Spinal cord (tissue), 10 donors: ENCODE measurements around the gene ME3. TPM values are rescaled to one million over a fixed set of nuclear protein-coding genes. Genes with fewer than 3 reads are reported as not detected.
"Not testable (repeated sequence)": the region's sequence is repeated elsewhere in the genome, so short reads cannot be mapped to it uniquely, and the experiment has no call there.

Experiments
- DNase-seq, 6 donors: peaks; one replicate each; pipeline versions ENCODE4 v3.0.0 to v3.0.0-alpha.2; 2013 to 2015; ENCODE audit warnings: low spot score in 6 of 6, low read depth in 4 of 6
- H3K27ac ChIP-seq: one replicate; pipeline ENCODE4 v1.5.1; 2013; ENCODE audit warnings: low read depth, low read length, control low read depth
- H3K27me3 ChIP-seq: one replicate; pipeline ENCODE4 v1.6.1; 2013; ENCODE audit warnings: low read length; ENCODE audit not compliant: control insufficient read depth, insufficient read depth
- H3K36me3 ChIP-seq: one replicate; pipeline ENCODE4 v1.6.1; 2013; ENCODE audit warnings: low read length; ENCODE audit not compliant: control insufficient read depth, insufficient read depth
- H3K4me1 ChIP-seq: one replicate; pipeline ENCODE4 v1.6.1; 2013; ENCODE audit warnings: low read length; ENCODE audit not compliant: control insufficient read depth, insufficient read depth
- H3K4me3 ChIP-seq: one replicate; pipeline ENCODE4 v1.5.1; 2013; ENCODE audit warnings: low read depth, low read length, control low read depth
- H3K9me3 ChIP-seq: one replicate; pipeline ENCODE4 v1.6.1; 2013; ENCODE audit warnings: low read length; ENCODE audit not compliant: control insufficient read depth, insufficient read depth
- WGBS: methylation state at CpG from one replicate; pipeline ENCODE4 v1.1.5; 2013; ENCODE audit warnings: missing lambda C conversion rate; ENCODE audit not compliant: insufficient coverage; 5-methylcytosine and 5-hydroxymethylcytosine counted together
- polyA plus RNA-seq, 2 donors: library from polyadenylated mRNA; unstranded; fragments of 120-200 nt; gene quantifications; one replicate each; pipeline ENCODE4 v1.2.1, GENCODE V29; 2013; ENCODE audit not compliant: insufficient read length in 2 of 2
- total RNA-seq, 2 donors: library from RNA; depleted of rRNA in 1 of 2; stranded (reverse); fragments of 120-200 nt in 1 of 2; fragments of >200 nt in 1 of 2; gene quantifications; one replicate each; pipeline versions ENCODE4 v1.2.3 to v1.2.4, GENCODE V29; 2013 to 2014
- donor health status: healthy.

The ME3 gene
- total and polyA plus RNA-seq, 4 donors: 39.0 to 45.4 (median 44.6) TPM

DNA sequence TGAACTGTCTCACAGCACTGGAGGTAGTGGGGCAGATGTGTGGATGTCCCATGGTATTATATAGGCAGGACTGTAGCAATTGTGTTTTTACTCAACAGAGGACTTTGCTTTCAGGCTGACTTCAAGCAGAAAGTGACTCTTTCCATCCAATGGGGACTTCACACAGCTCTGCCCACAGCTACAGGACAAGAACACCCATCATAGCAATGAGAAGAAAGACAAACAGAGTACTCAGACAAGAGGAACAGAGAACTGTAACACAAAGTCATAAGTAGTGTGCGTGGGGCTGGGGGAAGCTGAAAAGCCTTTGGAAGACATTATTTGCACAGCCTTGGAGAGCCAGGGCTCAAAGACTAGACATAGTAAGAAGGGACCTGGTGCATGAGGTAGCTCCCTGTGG lies 227.4 kb downstream of the ME3 start:
- H3K4me1 ChIP-seq: no peaks in the 10 kb centered on the region
- no peaks in the 10 kb centered on the region for H3K27me3 ChIP-seq
- H3K36me3 ChIP-seq: peaks cover 29% of the 10 kb centered on the region
- 80% methylated on average over 1 of the region's 1 CpG for WGBS
- H3K27ac ChIP-seq: no peak overlapping the region
- H3K9me3 ChIP-seq: no peaks in the 10 kb centered on the region
- no peak overlapping the region for H3K4me3 ChIP-seq
- DNase-seq: no peak

DNA sequence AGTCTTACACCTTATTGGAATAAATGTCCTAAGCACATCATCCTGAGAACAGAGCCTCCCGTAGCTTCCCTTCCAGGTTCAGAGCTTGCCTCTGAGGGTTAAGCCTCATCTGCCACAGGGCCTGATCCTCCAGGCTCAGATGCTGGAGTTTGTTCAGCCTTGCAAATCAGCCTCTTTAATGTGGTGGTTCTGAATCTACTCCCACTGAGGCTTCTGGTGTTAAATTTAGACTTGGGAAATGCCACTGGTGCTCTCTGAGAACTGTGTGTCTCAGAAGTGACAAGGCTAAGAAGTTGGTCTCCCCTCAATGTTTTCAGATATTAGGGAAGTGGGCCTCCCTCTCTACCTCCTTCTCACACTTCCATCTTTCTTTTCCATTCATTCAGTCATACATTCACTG lies 229.0 kb downstream of the ME3 start:
- Histone ChIP-seq H3K4me1 (no peaks in the 10 kb centered on the region), H3K27me3 (no peaks in the 10 kb centered on the region), H3K36me3 (peaks cover 29% of the 10 kb centered on the region), H3K9me3 (no peaks in the 10 kb centered on the region), H3K4me3 (no peak overlapping the region), H3K27ac (peak overlapping the region; percentile 18)
- no peak for DNase-seq
- no CpG with 5 or more reads among the region's 1 CpG for WGBS

DNA sequence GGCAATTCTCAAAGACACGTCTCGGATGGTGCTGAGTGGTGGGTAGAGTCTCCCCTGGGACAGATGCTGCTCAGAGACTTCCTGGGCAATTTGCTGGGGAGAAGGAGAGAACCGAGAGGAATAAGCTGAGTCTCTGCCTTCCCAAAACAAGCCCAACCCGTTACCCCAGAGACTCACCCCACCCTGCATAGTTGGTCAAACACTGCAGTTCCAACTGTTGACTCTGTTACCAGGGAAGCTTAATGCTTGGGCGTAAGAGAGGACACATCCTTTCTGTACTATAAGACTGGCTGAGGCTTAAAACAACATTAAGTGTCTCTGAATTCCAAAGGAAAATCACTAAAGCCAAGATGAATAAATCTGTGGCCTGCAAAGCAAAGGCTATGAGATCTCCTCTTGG lies 229.6 kb downstream of the ME3 start:
- H3K27ac ChIP-seq: peak overlapping the region; percentile 18
- 92% methylated on average over 4 of the region's 5 CpGs for WGBS

DNA sequence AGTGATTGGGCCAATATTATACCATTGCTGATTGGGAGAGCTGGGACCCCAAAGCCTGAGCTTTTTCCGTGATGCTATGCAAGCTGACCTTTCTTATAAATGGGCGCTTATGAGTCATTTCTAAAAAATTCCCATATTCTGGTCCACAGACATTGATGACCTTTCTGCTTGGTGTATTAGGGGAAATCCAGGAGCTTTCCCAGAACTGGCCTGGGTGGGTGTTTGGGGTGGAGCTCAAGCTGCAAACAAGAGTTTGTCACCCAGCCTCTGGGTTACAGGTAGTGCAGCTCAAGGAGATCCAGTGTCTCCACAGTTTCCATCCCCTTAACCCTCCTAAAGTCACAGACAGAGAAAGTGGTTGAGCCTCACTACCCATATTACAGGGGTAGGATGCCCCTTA lies 230.0 kb downstream of the ME3 start:
- WGBS: no CpG with 5 or more reads among the region's 2 CpGs
- peak overlapping the region; percentile 18 for H3K27ac ChIP-seq

More for the DNA sequence above, 229.6 kb downstream of the ME3 start:
- H3K4me1 ChIP-seq: no peaks in the 10 kb centered on the region
- peak in 1 of 6 donors; percentile 27 for DNase-seq
- H3K36me3 ChIP-seq: peaks cover 26% of the 10 kb centered on the region
- no peaks in the 10 kb centered on the region for H3K27me3 ChIP-seq
- H3K4me3 ChIP-seq: no peak overlapping the region
- H3K9me3 ChIP-seq: no peaks in the 10 kb centered on the region

DNA sequence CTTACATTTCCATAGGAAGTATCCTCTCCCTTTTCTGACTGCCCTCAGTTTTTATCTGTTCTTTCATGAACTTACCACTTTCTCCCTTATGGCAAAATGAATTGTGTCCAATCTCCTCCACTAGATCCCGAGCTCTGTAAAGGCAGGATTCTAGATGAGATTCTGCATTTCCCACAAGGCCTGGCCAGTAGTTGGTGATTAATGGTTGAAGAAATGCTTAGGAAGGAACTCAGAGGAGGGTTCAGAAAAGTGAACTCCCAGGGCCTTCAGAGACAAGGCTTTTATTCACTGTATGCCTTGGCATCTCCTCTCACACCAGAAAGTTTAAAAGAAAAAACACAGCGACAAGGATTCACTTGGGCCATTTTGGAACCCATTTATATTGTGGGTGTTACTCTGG lies 231.6 kb downstream of the ME3 start:
- Histone ChIP-seq H3K27ac (no peak overlapping the region), H3K4me1 (no peaks in the 10 kb centered on the region), H3K9me3 (no peaks in the 10 kb centered on the region), H3K36me3 (peaks cover 19% of the 10 kb centered on the region), H3K4me3 (no peak overlapping the region), H3K27me3 (no peaks in the 10 kb centered on the region)
- no peak for DNase-seq
- no CpG with 5 or more reads among the region's 2 CpGs for WGBS

More for the DNA sequence above, 230.0 kb downstream of the ME3 start:
- Histone ChIP-seq H3K36me3 (peaks cover 26% of the 10 kb centered on the region), H3K4me1 (no peaks in the 10 kb centered on the region), H3K27me3 (no peaks in the 10 kb centered on the region), H3K4me3 (no peak overlapping the region), H3K9me3 (no peaks in the 10 kb centered on the region)
- no peak for DNase-seq

DNA sequence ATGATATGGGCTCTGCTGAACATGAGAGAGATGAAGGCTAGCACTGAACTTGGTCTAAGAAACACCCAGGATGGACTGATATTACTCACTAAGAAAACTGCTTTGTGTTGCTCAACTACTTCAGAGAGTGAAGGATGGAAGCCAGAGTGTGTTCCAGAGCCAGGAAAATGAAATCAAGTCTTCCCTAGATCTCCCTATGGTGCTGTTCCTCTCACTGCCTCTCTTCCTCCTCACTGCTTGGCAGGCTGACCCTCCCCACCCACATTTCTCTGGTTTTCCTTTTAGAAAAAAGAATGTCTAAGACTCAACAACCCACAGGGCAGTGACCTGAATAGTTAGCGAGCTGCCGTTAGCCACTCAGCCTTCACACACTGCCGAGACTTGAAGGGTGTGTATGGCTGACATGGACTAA lies 232.1 kb downstream of the ME3 start:
- H3K36me3 ChIP-seq: peaks cover 19% of the 10 kb centered on the region
- WGBS: 61% methylated on average over 3 of the region's 3 CpGs
- no peaks in the 10 kb centered on the region for H3K27me3 ChIP-seq
- H3K9me3 ChIP-seq: no peaks in the 10 kb centered on the region
- no peak overlapping the region for H3K4me3 ChIP-seq
- DNase-seq: peak in 1 of 6 donors; percentile 8
- H3K4me1 ChIP-seq: no peaks in the 10 kb centered on the region
- H3K27ac ChIP-seq: no peak overlapping the region

DNA sequence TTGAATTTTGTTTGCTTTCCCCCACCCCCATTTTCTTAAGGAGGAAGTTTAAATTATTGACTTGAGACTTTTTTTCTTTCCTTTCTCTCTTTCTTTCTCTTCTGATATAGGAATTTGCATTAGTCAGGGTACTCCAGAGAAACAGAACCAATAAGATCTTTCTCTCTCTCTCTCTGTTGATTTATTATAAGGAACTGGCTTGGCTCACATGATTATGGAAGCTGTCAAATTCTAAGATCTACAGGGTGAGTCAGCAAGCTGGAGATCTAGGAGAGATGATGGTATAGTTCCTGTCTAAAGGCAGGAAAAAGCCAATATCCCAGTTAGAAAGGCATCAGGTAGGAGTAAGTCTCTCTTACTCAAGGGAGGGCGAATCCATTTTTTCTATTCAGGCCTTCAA lies 233.7 kb downstream of the ME3 start:
- no peak overlapping the region for H3K27ac ChIP-seq
- H3K4me1 ChIP-seq: no peaks in the 10 kb centered on the region
- no peaks in the 10 kb centered on the region for H3K9me3 ChIP-seq
- no peaks in the 10 kb centered on the region for H3K27me3 ChIP-seq
- H3K4me3 ChIP-seq: no peak overlapping the region
- H3K36me3 ChIP-seq: peaks cover 15% of the 10 kb centered on the region
- WGBS: no CpG with 5 or more reads among the region's 1 CpG
- DNase-seq: no peak

DNA sequence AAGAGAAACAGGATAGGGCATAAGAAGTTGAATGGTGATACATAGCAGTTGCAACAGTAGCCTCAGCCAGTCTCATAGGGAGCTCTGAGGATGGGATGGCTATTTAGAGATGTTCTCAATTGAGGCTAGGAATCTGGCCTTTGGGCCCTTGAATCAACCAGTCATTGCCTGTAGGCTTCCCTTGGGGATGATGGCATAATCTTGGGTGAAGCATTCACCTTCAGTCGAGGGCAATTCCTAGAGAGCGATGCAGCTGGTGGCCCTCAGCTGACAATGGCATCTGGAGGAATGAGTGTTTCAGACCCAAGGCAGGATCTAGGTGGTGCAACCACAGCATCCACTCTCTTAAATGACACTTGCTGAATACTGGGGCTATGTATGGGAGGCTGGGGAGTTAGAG lies 236.7 kb downstream of the ME3 start:
- no peaks in the 10 kb centered on the region for H3K9me3 ChIP-seq
- peaks cover 18% of the 10 kb centered on the region for H3K36me3 ChIP-seq
- no peak for DNase-seq
- no peaks in the 10 kb centered on the region for H3K4me1 ChIP-seq
- no peaks in the 10 kb centered on the region for H3K27me3 ChIP-seq
- no peak overlapping the region for H3K27ac ChIP-seq
- WGBS: 100% methylated on average over 1 of the region's 2 CpGs
- no peak overlapping the region for H3K4me3 ChIP-seq

DNA sequence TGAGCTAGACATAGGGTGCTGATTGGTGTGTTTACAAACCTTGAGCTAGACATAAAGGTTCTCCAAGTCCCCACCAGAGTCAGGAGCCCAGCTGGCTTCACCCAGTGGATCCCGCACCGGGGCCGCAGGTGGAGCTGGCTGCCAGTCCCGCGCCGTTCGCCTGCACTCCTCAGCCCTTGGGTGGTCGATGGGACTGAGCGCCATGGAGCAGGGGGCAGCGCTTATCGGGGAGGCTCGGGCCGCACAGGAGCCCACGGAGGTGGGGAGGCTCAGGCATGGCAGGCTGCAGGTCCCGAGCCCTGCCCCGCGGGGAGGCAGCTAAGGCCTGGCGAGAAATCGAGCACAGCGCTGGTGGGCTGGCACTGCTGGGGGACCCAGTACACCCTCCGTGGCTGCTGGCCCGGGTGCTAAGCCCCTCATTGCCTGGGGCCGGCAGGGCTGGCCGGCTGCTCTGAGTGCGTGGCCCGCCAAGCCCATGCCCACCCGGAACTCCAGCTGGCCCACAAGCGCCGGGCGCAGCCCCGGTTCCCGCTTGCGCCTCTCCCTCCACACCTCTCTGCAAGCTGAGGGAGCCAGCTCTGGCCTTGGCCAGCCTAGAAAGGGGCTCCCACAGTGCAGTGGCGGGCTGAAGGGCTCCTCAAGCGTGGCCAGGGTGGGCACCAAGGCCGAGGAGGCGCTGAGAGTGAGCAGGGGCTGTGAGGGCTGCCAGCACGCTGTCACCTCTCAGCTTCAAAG lies 238.9 kb downstream of the ME3 start:
- 97% methylated on average over 38 of the region's 38 CpGs for WGBS

DNA sequence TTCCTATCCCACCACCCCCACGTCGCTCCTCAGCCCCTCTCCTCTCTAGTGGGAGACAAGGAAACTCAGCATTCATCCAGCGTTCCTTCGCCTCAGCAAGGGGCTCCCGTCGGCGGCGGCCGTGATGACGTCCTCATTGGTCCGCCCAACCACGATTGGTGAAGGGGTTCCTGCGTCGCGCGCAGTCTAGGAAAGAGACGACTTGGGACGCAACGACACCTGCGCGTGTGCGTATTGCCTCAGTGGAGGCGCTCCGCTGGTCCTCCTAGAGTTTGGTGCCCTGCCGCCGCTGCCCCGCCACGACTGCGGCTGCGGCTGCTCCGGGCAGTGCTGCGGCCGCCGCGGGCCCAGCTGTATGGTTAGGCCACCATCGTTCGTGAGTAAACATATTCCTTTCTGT lies 241.2 kb downstream of the ME3 start:
- H3K27ac ChIP-seq: no peak overlapping the region
- no peaks in the 10 kb centered on the region for H3K9me3 ChIP-seq
- no peaks in the 10 kb centered on the region for H3K27me3 ChIP-seq
- H3K4me1 ChIP-seq: no peaks in the 10 kb centered on the region
- H3K36me3 ChIP-seq: peaks cover 15% of the 10 kb centered on the region
- 76% methylated on average over 37 of the region's 37 CpGs for WGBS
- no peak for DNase-seq
- H3K4me3 ChIP-seq: no peak overlapping the region

More for the DNA sequence above, 238.9 kb downstream of the ME3 start:
- DNase-seq, H3K4me1 ChIP-seq, H3K4me3 ChIP-seq, H3K27ac ChIP-seq, H3K9me3 ChIP-seq, H3K27me3 ChIP-seq: not testable (repeated sequence)
- H3K36me3 ChIP-seq: peaks cover 15% of the 10 kb centered on the region
